ENCODE measurements around the gene KRTAP10-9.
"Not testable (repeated sequence)": the region's sequence is repeated elsewhere in the genome, so short reads cannot be mapped to it uniquely, and the experiment has no call there.

The KRTAP10-9 gene

DNA sequence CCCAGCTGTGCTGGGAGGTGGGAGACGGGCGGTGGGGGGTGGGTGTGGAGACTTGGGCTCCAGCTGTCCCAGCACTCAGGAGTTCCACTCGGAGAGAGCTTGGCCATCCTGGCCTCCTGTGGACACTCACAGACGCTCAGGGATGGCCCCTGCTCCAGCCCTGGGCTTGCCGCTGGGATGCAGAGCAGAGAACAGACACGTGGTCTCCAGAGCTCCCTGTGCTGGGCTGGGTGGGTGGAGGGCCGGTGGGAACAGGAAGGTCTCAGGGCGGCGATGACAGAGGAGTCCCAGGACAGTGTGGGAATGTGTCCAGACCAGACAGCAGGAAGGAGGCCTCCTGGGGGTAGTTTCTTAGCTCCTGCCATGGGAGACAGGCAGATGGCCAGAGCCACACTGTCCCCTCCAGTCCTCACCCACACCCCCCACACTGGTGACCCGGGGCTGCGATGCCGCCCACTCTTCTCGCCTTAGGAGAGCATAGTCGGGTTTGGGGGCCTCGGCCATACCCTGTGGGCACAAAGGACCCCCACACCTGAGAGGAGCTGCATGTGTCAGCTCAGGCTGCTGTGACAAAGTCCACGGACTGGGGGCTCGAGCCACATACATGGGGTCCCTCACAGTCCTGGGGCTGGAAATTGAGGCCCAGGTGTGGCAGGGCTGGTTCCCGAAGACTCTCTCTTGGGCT, 2.0 kb downstream of the KRTAP10-9 start:
- Histone ChIP-seq H3K36me3 (ENCODE audit: insufficient read depth, low read length) (no peaks in the 10 kb centered on the region), H3K27me3 (ENCODE audit: insufficient read depth, low read length) (no peaks in the 10 kb centered on the region), H3K4me3 (ENCODE audit: low read depth, low read length) (no peak overlapping the region), H3K79me2 (ENCODE audit: control insufficient read depth, insufficient read depth, low read length, unreplicated experiment) (no peaks in the 10 kb centered on the region), H2AFZ (ENCODE audit: low read length, unreplicated experiment) (no peak overlapping the region), H3K4me1 (ENCODE audit: control insufficient read depth, insufficient read depth, low read length, unreplicated experiment) (no peaks in the 10 kb centered on the region), H3K27ac (ENCODE audit: low read depth, low read length) (no peak overlapping the region)

- Histone ChIP-seq H2AFZ (ENCODE audit: low read length, unreplicated experiment) (no peak overlapping the region), H3K27ac (ENCODE audit: low read depth, low read length) (no peak overlapping the region), H3K27me3 (ENCODE audit: insufficient read depth, low read length) (no peaks in the 10 kb centered on the region), H3K4me3 (ENCODE audit: low read depth, low read length) (no peak overlapping the region), H3K4me1 (ENCODE audit: control insufficient read depth, insufficient read depth, low read length, unreplicated experiment) (no peaks in the 10 kb centered on the region), H3K79me2 (ENCODE audit: control insufficient read depth, insufficient read depth, low read length, unreplicated experiment) (no peaks in the 10 kb centered on the region), H3K36me3 (ENCODE audit: insufficient read depth, low read length) (no peaks in the 10 kb centered on the region)
These were observed 3.5 kb downstream of the KRTAP10-9 start for GRCh38 chr21:44630440-44630839.

GRCh38 chr21:44632067-44632466, 5.2 kb downstream of the KRTAP10-9 start:
- Histone ChIP-seq H3K36me3 (ENCODE audit: insufficient read depth, low read length) (no peaks in the 10 kb centered on the region), H2AFZ (ENCODE audit: low read length, unreplicated experiment) (no peak overlapping the region), H3K4me3 (ENCODE audit: low read depth, low read length) (no peak overlapping the region)

DNA sequence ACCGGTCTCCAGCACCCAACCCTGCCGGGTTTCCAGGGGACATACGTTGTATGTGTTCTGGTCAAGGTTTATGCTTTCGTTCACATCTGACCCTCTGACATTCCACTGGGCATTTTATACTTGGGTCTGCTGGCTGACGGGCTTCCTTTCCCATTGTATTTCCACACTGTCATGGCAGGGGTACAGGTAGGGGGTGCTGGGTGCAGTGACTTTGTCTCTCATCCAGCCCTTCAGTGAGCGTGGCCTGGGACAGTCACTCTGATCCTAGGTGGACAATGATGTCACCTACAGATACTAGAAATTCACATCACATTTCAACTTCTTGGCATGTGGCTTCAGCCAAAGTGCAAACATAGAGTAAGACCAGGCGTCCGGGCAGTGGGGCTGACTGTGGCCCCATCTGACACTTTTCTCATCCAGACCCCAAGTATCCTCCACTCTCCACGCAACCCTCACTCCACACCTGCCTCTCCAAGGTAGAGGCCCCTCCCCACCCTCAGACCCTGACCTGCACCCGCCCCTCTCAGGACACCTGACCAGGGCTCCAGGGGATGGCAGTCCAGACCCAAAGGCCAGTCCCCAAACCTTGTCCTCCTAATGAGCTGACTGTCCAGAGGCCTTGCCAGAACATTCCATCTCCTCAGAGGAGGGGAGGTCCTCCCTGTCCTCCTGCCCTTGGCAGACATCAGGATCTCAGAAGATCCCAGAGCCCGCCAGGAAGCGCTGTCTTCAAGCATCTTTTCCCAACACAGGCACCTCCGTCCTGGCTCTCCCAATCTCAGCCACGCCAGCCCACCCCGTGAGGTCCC, 9.5 kb downstream of the KRTAP10-9 start:
- Histone ChIP-seq H2AFZ (ENCODE audit: low read length, unreplicated experiment) (no peak overlapping the region), H3K4me1 (ENCODE audit: control insufficient read depth, insufficient read depth, low read length, unreplicated experiment) (no peaks in the 10 kb centered on the region), H3K27me3 (ENCODE audit: insufficient read depth, low read length) (no peaks in the 10 kb centered on the region), H3K4me3 (ENCODE audit: low read depth, low read length) (no peak overlapping the region), H3K79me2 (ENCODE audit: control insufficient read depth, insufficient read depth, low read length, unreplicated experiment) (no peaks in the 10 kb centered on the region), H3K27ac (ENCODE audit: low read depth, low read length) (no peak overlapping the region), H3K36me3 (ENCODE audit: insufficient read depth, low read length) (no peaks in the 10 kb centered on the region)

More at GRCh38 chr21:44632067-44632466, 5.2 kb downstream of the KRTAP10-9 start:
- Histone ChIP-seq H3K79me2 (ENCODE audit: control insufficient read depth, insufficient read depth, low read length, unreplicated experiment) (no peaks in the 10 kb centered on the region), H3K27me3 (ENCODE audit: insufficient read depth, low read length) (no peaks in the 10 kb centered on the region), H3K4me1 (ENCODE audit: control insufficient read depth, insufficient read depth, low read length, unreplicated experiment) (no peaks in the 10 kb centered on the region), H3K27ac (ENCODE audit: low read depth, low read length) (no peak overlapping the region)

DNA sequence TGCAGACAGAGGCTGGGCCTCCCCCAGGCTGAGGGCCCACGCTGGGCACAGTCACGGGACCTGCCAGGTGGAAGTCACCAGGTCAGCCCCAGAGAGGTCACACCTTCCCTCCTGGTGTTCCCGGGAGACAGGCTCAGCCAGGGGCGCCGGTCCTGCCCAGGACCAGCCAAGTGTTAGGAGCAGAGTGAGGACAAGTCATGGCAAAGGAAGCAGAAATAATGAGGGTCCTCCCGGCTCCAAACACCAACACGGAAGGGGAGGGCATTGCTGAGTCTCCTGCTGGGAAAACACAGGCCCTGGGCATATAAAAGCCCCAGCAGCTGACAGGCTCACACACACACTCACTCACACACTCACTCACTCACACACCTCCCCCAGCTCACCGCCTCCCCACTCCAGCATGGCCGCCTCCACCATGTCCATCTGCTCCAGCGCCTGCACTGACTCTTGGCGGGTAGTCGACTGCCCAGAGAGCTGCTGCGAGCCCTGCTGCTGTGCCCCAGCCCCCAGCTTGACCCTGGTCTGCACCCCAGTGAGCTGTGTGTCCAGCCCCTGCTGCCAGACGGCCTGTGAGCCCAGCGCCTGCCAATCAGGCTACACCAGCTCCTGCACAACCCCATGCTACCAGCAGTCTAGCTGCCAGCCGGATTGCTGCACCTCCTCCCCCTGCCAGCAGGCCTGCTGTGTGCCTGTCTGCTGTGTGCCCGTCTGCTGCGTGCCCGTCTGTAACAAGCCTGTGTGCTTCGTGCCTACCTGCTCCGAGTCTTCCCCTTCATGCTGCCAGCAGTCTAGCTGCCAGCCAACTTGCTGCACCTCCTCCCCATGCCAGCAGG, 10.3 kb downstream of the KRTAP10-9 start, which contains the start of gene KRTAP10-10:
TSS of gene KRTAP10-10 (plus strand) at position 339 of the 833 bp plus-strand sequence. CDS start at position 401, 62 bp downstream.
- Histone ChIP-seq H3K4me3 (ENCODE audit: low read depth, low read length) (no peak within 1 kb of the TSS), H3K27me3 (ENCODE audit: insufficient read depth, low read length) (no peaks in the 10 kb centered on the region), H3K27ac (ENCODE audit: low read depth, low read length) (no peak within 1 kb of the TSS), H3K36me3 (ENCODE audit: insufficient read depth, low read length) (no peaks in the 10 kb centered on the region), H3K79me2 (ENCODE audit: control insufficient read depth, insufficient read depth, low read length, unreplicated experiment) (no peaks in the 10 kb centered on the region), H2AFZ (ENCODE audit: low read length, unreplicated experiment) (no peak within 1 kb of the TSS), H3K4me1 (ENCODE audit: control insufficient read depth, insufficient read depth, low read length, unreplicated experiment) (no peaks in the 10 kb centered on the region)

GRCh38 chr21:44637851-44638348, 11.0 kb downstream of the KRTAP10-9 start:
- not testable (repeated sequence) for H3K27ac ChIP-seq (ENCODE audit: low read depth, low read length); H3K4me3 ChIP-seq (ENCODE audit: low read depth, low read length); H2AFZ ChIP-seq (ENCODE audit: low read length, unreplicated experiment); H3K79me2 ChIP-seq (ENCODE audit: control insufficient read depth, insufficient read depth, low read length, unreplicated experiment); H3K27me3 ChIP-seq (ENCODE audit: insufficient read depth, low read length); H3K4me1 ChIP-seq (ENCODE audit: control insufficient read depth, insufficient read depth, low read length, unreplicated experiment); H3K36me3 ChIP-seq (ENCODE audit: insufficient read depth, low read length)

GRCh38 chr21:44638506-44639330, 11.8 kb downstream of the KRTAP10-9 start:
- not testable (repeated sequence) for H3K36me3 ChIP-seq (ENCODE audit: insufficient read depth, low read length); H3K79me2 ChIP-seq (ENCODE audit: control insufficient read depth, insufficient read depth, low read length, unreplicated experiment); H3K27ac ChIP-seq (ENCODE audit: low read depth, low read length); H3K4me1 ChIP-seq (ENCODE audit: control insufficient read depth, insufficient read depth, low read length, unreplicated experiment); H3K4me3 ChIP-seq (ENCODE audit: low read depth, low read length); H3K27me3 ChIP-seq (ENCODE audit: insufficient read depth, low read length); H2AFZ ChIP-seq (ENCODE audit: low read length, unreplicated experiment)

DNA sequence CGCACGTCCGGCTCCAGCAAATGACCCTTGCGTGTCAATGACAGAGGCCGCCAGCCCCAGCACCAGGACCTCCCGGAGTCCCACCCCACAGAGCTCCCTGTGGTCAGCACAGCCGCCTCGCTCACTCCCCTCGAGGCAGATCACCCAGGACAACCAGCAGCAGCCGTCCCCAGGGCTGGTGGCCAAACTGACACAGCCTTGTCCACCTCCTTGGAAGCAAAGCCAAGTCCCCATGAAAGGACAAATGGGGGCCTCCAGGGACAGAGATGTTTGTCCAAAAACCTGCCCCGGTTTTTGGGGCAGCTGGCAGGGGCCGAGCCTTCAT, 12.4 kb downstream of the KRTAP10-9 start:
- Histone ChIP-seq H3K4me1 (ENCODE audit: control insufficient read depth, insufficient read depth, low read length, unreplicated experiment) (no peaks in the 10 kb centered on the region), H3K27me3 (ENCODE audit: insufficient read depth, low read length) (no peaks in the 10 kb centered on the region; the same call in 1 of the 2 replicates), H3K4me3 (ENCODE audit: low read depth, low read length) (no peak overlapping the region), H3K36me3 (ENCODE audit: insufficient read depth, low read length) (no peaks in the 10 kb centered on the region), H2AFZ (ENCODE audit: low read length, unreplicated experiment) (no peak overlapping the region), H3K27ac (ENCODE audit: low read depth, low read length) (no peak overlapping the region), H3K79me2 (ENCODE audit: control insufficient read depth, insufficient read depth, low read length, unreplicated experiment) (no peaks in the 10 kb centered on the region)

DNA sequence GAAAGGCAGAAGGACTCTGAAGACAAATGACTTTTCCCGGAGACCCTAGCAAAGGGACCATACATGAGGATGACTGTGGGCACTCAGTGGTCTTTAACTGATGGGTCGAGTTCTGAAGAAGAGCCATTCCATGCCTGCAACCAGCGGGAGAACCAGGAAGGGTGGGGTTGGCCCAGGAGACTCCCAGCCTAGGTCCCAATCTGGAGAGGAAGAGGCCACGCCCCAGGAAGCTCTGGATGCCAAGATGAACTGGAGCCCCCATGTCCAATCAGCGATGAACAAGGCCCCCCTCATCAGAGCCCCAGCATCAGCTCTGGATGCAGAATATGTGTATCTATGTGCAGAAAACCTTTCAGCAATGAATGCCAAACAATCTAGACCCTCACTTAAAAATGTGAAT, 13.9 kb downstream of the KRTAP10-9 start:
- H3K4me1 ChIP-seq (ENCODE audit: control insufficient read depth, insufficient read depth, low read length, unreplicated experiment), result no peaks in the 10 kb centered on the region
- no peaks in the 10 kb centered on the region; the same call in 1 of the 2 replicates for H3K27me3 ChIP-seq (ENCODE audit: insufficient read depth, low read length)
- no peaks in the 10 kb centered on the region for H3K79me2 ChIP-seq (ENCODE audit: control insufficient read depth, insufficient read depth, low read length, unreplicated experiment)
- H3K36me3 ChIP-seq (ENCODE audit: insufficient read depth, low read length), result no peaks in the 10 kb centered on the region
- H3K4me3 ChIP-seq (ENCODE audit: low read depth, low read length), result no peak overlapping the region
- no peak overlapping the region for H2AFZ ChIP-seq (ENCODE audit: low read length, unreplicated experiment)
- no peak overlapping the region for H3K27ac ChIP-seq (ENCODE audit: low read depth, low read length)
